GM12865 (cell line): ENCODE results near the gene CELSR3.

Experiments used
- DNase-seq: peaks from one replicate; pipeline ENCODE4 v3.0.0; 2010; ENCODE audit warnings: low read depth
- H3K4me3 ChIP-seq: 2 replicates; pipeline ENCODE4 v1.5.1; 2011; ENCODE audit warnings: mild to moderate bottlenecking, low read depth, low read length, control low read depth
- CTCF ChIP-seq: IDR thresholded peaks from 2 replicates; pipeline ENCODE4 v1.5.1; 2011; ENCODE audit warnings: low read length, control low read depth, low read depth, inconsistent platforms; ENCODE audit not compliant: insufficient read depth; ENCODE audit errors: missing control alignments

The CELSR3 gene

GRCh38 chr3:48634661-48635221 lies 27.9 kb downstream of the CELSR3 start:
- DNase-seq, result peak; percentile 66
- no peak for TF ChIP-seq CTCF
- peak overlapping the region; percentile 93 for H3K4me3 ChIP-seq

- DNase-seq, result no peak
- no peak for TF ChIP-seq CTCF
- H3K4me3 ChIP-seq, result no peak overlapping the region
Observed at GRCh38 chr3:48633743-48634142, 28.9 kb downstream of the CELSR3 start.

GRCh38 chr3:48633256-48633655 lies 29.4 kb downstream of the CELSR3 start:
- H3K4me3 ChIP-seq, result no peak overlapping the region
- DNase-seq, result no peak
- no peak for TF ChIP-seq CTCF

- no peak for DNase-seq
- no peak for TF ChIP-seq CTCF
Observed at GRCh38 chr3:48631516-48632448, 30.9 kb downstream of the CELSR3 start.

GRCh38 chr3:48630833-48631232 lies 31.9 kb downstream of the CELSR3 start:
- TF ChIP-seq CTCF, result no peak

More at GRCh38 chr3:48631516-48632448, 30.9 kb downstream of the CELSR3 start:
- no peak overlapping the region for H3K4me3 ChIP-seq

GRCh38 chr3:48630407-48630806 lies 32.3 kb downstream of the CELSR3 start:
- no peak for TF ChIP-seq CTCF
- H3K4me3 ChIP-seq, result no peak overlapping the region
- DNase-seq, result no peak

More at GRCh38 chr3:48630833-48631232, 31.9 kb downstream of the CELSR3 start:
- no peak overlapping the region for H3K4me3 ChIP-seq
- no peak for DNase-seq
